WTC11 (cell line): ENCODE measurements around the gene ADCY6. TPM values are rescaled to one million over a fixed set of nuclear protein-coding genes. Genes with fewer than 3 reads are reported as not detected.

Experiments used
- ATAC-seq: fragments of 200-7000 bp; cut with Tn5 transposase; 2 replicates; pipeline ENCODE4 v1.10.0; 2021; ENCODE audit warnings: mild to moderate bottlenecking, moderate library complexity
- CTCF ChIA-PET: fragments of 300-600 bp; sonication (Branson Sonifier 250); formaldehyde crosslinking; loops from one replicate; lab custom pipeline; 2021; ENCODE audit warnings: antibody characterized with exemption; lab: Charles Lee
- POLR2A ChIA-PET: fragments of 350-600 bp; sonication (Branson Sonifier 250); formaldehyde crosslinking; loops from one replicate; lab custom pipeline; 2021; ENCODE audit warnings: antibody characterized with exemption; lab: Charles Lee
- DNase-seq: peaks from one replicate; pipeline ENCODE4 v3.0.0; 2021; ENCODE audit warnings: low spot score
- H3K27ac Mint-ChIP-seq: 2 replicates; pipeline ENCODE4 v1.8.0; 2021; ENCODE audit warnings: mixed read lengths
- H3K27me3 Mint-ChIP-seq: 2 replicates; pipeline ENCODE4 v1.8.0; 2021; ENCODE audit warnings: low read depth, mild to moderate bottlenecking, moderate library complexity, mixed read lengths
- H3K36me3 Mint-ChIP-seq: 2 replicates; pipeline ENCODE4 v1.8.0; 2021; ENCODE audit warnings: mixed read lengths
- H3K4me1 Mint-ChIP-seq: 2 replicates; pipeline ENCODE4 v1.8.0; 2022; ENCODE audit warnings: mixed read lengths
- H3K4me3 Mint-ChIP-seq: 2 replicates; pipeline ENCODE4 v1.8.0; 2021; ENCODE audit warnings: mild to moderate bottlenecking, moderate library complexity, mixed read lengths
- H3K9me3 Mint-ChIP-seq: 2 replicates; pipeline ENCODE4 v1.8.0; 2021; ENCODE audit warnings: mixed read lengths
- ATF1 ChIP-seq: sonication (generic); formaldehyde crosslinking; IDR thresholded peaks from 2 replicates; pipeline ENCODE4 v1.8.1; 2023; ENCODE audit warnings: mild to moderate bottlenecking, moderate library complexity, missing genetic modification reagents
- ATF6 ChIP-seq: sonication (generic); formaldehyde crosslinking; IDR thresholded peaks from 2 replicates; pipeline ENCODE4 v1.8.1; 2023; ENCODE audit warnings: mild to moderate bottlenecking, missing genetic modification reagents
- CDX4 ChIP-seq: fragments of 250-450 bp; sonication (Bioruptor Pico); IDR thresholded peaks from 2 replicates; pipeline ENCODE4 v1.9.0; 2021; ENCODE audit warnings: moderate library complexity, mild to moderate bottlenecking, inconsistent platforms, borderline replicate concordance
- CREB1 ChIP-seq: sonication (generic); formaldehyde crosslinking; IDR thresholded peaks from 2 replicates; pipeline ENCODE4 v1.8.0; 2023; ENCODE audit warnings: mild to moderate bottlenecking, missing genetic modification reagents
- HMGXB4 ChIP-seq: sonication (generic); formaldehyde crosslinking; IDR thresholded peaks from 2 replicates; pipeline ENCODE4 v1.8.1; 2023; ENCODE audit warnings: mild to moderate bottlenecking, moderate library complexity, missing genetic modification reagents
- JUN ChIP-seq: sonication (generic); formaldehyde crosslinking; IDR thresholded peaks from 2 replicates; pipeline ENCODE4 v1.8.0; 2023; ENCODE audit warnings: mild to moderate bottlenecking, missing genetic modification reagents
- MAX ChIP-seq: sonication (generic); formaldehyde crosslinking; IDR thresholded peaks from 2 replicates; pipeline ENCODE4 v1.8.0; 2022; ENCODE audit warnings: mild to moderate bottlenecking, missing genetic modification reagents
- NFATC4 ChIP-seq: fragments of 250-450 bp; sonication (Bioruptor Pico); IDR thresholded peaks from 2 replicates; pipeline ENCODE4 v1.9.0; 2021; ENCODE audit warnings: mild to moderate bottlenecking
- NR1H2 ChIP-seq: sonication (generic); formaldehyde crosslinking; IDR thresholded peaks from 2 replicates; pipeline ENCODE4 v1.9.0; 2021; ENCODE audit warnings: mild to moderate bottlenecking, moderate library complexity, missing genetic modification reagents
- PRDM15 ChIP-seq: sonication (generic); formaldehyde crosslinking; IDR thresholded peaks from 2 replicates; pipeline ENCODE4 v1.8.0; 2022; ENCODE audit warnings: missing genetic modification reagents
- PREB ChIP-seq: sonication (generic); formaldehyde crosslinking; IDR thresholded peaks from 2 replicates; pipeline ENCODE4 v1.8.1; 2022; ENCODE audit warnings: mild to moderate bottlenecking, missing genetic modification reagents, moderate library complexity, borderline replicate concordance
- RELA ChIP-seq: sonication (generic); formaldehyde crosslinking; IDR thresholded peaks from 2 replicates; pipeline ENCODE4 v1.8.1; 2022; ENCODE audit warnings: missing genetic modification reagents, mild to moderate bottlenecking, borderline replicate concordance
- TP53 ChIP-seq: sonication (generic); formaldehyde crosslinking; IDR thresholded peaks from 2 replicates; pipeline ENCODE4 v1.8.1; 2023; ENCODE audit warnings: mild to moderate bottlenecking, missing genetic modification reagents
- USF1 ChIP-seq: sonication (generic); formaldehyde crosslinking; IDR thresholded peaks from 2 replicates; pipeline ENCODE4 v1.8.0; 2022; ENCODE audit warnings: mild to moderate bottlenecking, missing genetic modification reagents
- ZNF121 ChIP-seq: sonication (generic); formaldehyde crosslinking; IDR thresholded peaks from 2 replicates; pipeline ENCODE4 v1.8.0; 2023; ENCODE audit warnings: missing genetic modification reagents
- ZNF263 ChIP-seq: sonication (generic); formaldehyde crosslinking; IDR thresholded peaks from 2 replicates; pipeline ENCODE4 v1.8.1; 2022; ENCODE audit warnings: low read depth, mild to moderate bottlenecking, moderate library complexity, missing genetic modification reagents
- ZNF317 ChIP-seq: sonication (generic); formaldehyde crosslinking; IDR thresholded peaks from 2 replicates; pipeline ENCODE4 v1.8.1; 2023; ENCODE audit warnings: low read depth, mild to moderate bottlenecking, moderate library complexity, missing genetic modification reagents, borderline replicate concordance
- ZNF396 ChIP-seq: fragments of 250-450 bp; sonication (Bioruptor Pico); IDR thresholded peaks from 2 replicates; pipeline ENCODE4 v1.8.0; 2021; ENCODE audit warnings: mild to moderate bottlenecking, moderate library complexity, borderline replicate concordance
- ZNF423 ChIP-seq: fragments of 250-450 bp; sonication (Bioruptor Pico); IDR thresholded peaks from 2 replicates; pipeline ENCODE4 v2.1.2; 2022; ENCODE audit warnings: mild to moderate bottlenecking, moderate library complexity
- ZNF512 ChIP-seq: sonication (generic); formaldehyde crosslinking; IDR thresholded peaks from 2 replicates; pipeline ENCODE4 v1.8.1; 2022; ENCODE audit warnings: missing genetic modification reagents, borderline replicate concordance
- ZNF671 ChIP-seq: fragments of 250-450 bp; sonication (Bioruptor Pico); IDR thresholded peaks from 2 replicates; pipeline ENCODE4 v1.8.0; 2021; ENCODE audit warnings: mild to moderate bottlenecking
- total RNA-seq: library from RNA; stranded (reverse); gene quantifications from 3 replicates; pipeline ENCODE4 v1.2.3, GENCODE V29; 2021

The ADCY6 gene
- total RNA-seq, 1 experiment from 2014 or later: 12.8 TPM

GRCh38 chr12:48739618-48740269, 49.1 kb downstream of the ADCY6 start (continued):
- TF ChIP-seq ZNF263 (CRISPR knock-in tag) (no peak), MAX (no peak), NR1H2 (no peak), JUN (CRISPR knock-in tag) (no peak), ATF1 (no peak), PRDM15 (CRISPR knock-in tag) (no peak), USF1 (CRISPR knock-in tag) (no peak), ATF6 (no peak), ZNF121 (CRISPR knock-in tag) (no peak), RELA (CRISPR knock-in tag) (no peak)
- TF ChIP-seq, all 79 proteins: peak for 0

- no peak overlapping the region for H3K4me3 Mint-ChIP-seq
- no peaks in the 10 kb centered on the region for H3K4me1 Mint-ChIP-seq
- H3K36me3 Mint-ChIP-seq: no peaks in the 10 kb centered on the region
- DNase-seq: no peak
- H3K9me3 Mint-ChIP-seq: no peaks in the 10 kb centered on the region
- POLR2A ChIA-PET: interaction anchor here (0.6 to 0.7 kb wide), 3 partner anchors 11 to 898 kb away, joined by 3 to 5 read pairs (median 4); no protein-coding TSS in a partner anchor
- no peak overlapping the region for H3K27ac Mint-ChIP-seq
- ATAC-seq: no peak
- H3K27me3 Mint-ChIP-seq: peaks cover 17% of the 10 kb centered on the region
- CTCF ChIA-PET: interaction anchor here (1.7 kb wide), 1 partner anchor 79 kb away, joined by 6 read pairs; no protein-coding TSS in a partner anchor
- no peak for TF ChIP-seq PREB (CRISPR knock-in tag)
- no peak for TF ChIP-seq HMGXB4 (CRISPR knock-in tag)
- TF ChIP-seq ZNF512 (CRISPR knock-in tag): no peak
- TF ChIP-seq TP53: no peak
- no peak for TF ChIP-seq CDX4 (CRISPR knock-in tag)
- TF ChIP-seq NR1H2: no peak
- no peak for TF ChIP-seq ZNF671
- no peak for TF ChIP-seq NFATC4
- TF ChIP-seq ZNF423 (CRISPR knock-in tag): no peak
- TF ChIP-seq ZNF396: no peak
- TF ChIP-seq ZNF317 (CRISPR knock-in tag): no peak
- no peak for TF ChIP-seq CREB1 (CRISPR knock-in tag)
These were observed 52.4 kb downstream of the ADCY6 start for GRCh38 chr12:48736456-48736855.
